Activated T-helper 1 cell treated with Interleukin-2 at 50 U/mL for 16 hours (primary cell): ENCODE results near the gene DPH2.
A peak's percentile ranks its signal among the peaks of the same experiment; 100 is the strongest.

Experiments
- DNase-seq: peaks from one replicate; pipeline ENCODE4 v3.0.0-alpha.2; 2020; ENCODE audit warnings: low read depth

The DPH2 gene

GRCh38 chr1:43944860-43945259 is 24.9 kb upstream of the DPH2 start:
- DNase-seq = no peak

GRCh38 chr1:43945674-43946235 is 24.1 kb upstream of the DPH2 start:
- no peak for DNase-seq

GRCh38 chr1:43946236-43947060 is 23.4 kb upstream of the DPH2 start, which contains the start of gene IPO13:
TSS of gene IPO13 (plus strand) at chr1:43946950. CDS start at chr1:43947601, 651 bp downstream.
- DNase-seq = peak; percentile 89

- DNase-seq = no peak
Measured at GRCh38 chr1:43947061-43947873, 22.5 kb upstream of the DPH2 start.

GRCh38 chr1:43947874-43948437 is 21.9 kb upstream of the DPH2 start:
- no peak for DNase-seq

- DNase-seq = no peak
Measured at GRCh38 chr1:43949678-43950077, 20.1 kb upstream of the DPH2 start.

GRCh38 chr1:43951021-43951985 is 18.5 kb upstream of the DPH2 start:
- DNase-seq = no peak

GRCh38 chr1:43952731-43953346 is 17.0 kb upstream of the DPH2 start:
- no peak for DNase-seq

GRCh38 chr1:43953361-43953760 is 16.4 kb upstream of the DPH2 start:
- DNase-seq = no peak

GRCh38 chr1:43954036-43954435 is 15.8 kb upstream of the DPH2 start:
- no peak for DNase-seq

GRCh38 chr1:43956234-43956633 is 13.6 kb upstream of the DPH2 start:
- DNase-seq = no peak

- DNase-seq = no peak
Measured at GRCh38 chr1:43957407-43958040, 12.3 kb upstream of the DPH2 start.

- no peak for DNase-seq
Measured at GRCh38 chr1:43958351-43959255, 11.2 kb upstream of the DPH2 start.

- no peak for DNase-seq
Measured at GRCh38 chr1:43960798-43961197, 9.0 kb upstream of the DPH2 start.

GRCh38 chr1:43961692-43962091 is 8.1 kb upstream of the DPH2 start:
- no peak for DNase-seq

GRCh38 chr1:43962324-43962723 is 7.5 kb upstream of the DPH2 start:
- no peak for DNase-seq

GRCh38 chr1:43963006-43963405 is 6.8 kb upstream of the DPH2 start:
- no peak for DNase-seq

- no peak for DNase-seq
Measured at GRCh38 chr1:43963890-43964289, 5.9 kb upstream of the DPH2 start.

- no peak for DNase-seq
Measured at GRCh38 chr1:43965316-43965715, 4.5 kb upstream of the DPH2 start.
